ENCODE data around the gene ATP8A2.
A peak's percentile ranks its signal among the peaks of the same experiment; 100 is the strongest.

Gene ATP8A2

GRCh38 chr13:26024558-26024957, 652.8 kb downstream of the ATP8A2 start:
- Histone ChIP-seq H4K91ac (ENCODE audit: low read length) (no peak overlapping the region), H2BK120ac (ENCODE audit: low read depth, low read length) (no peak overlapping the region), H3K4me2 (ENCODE audit: low read length, poor library complexity, severe bottlenecking) (no peak overlapping the region), H2BK12ac (ENCODE audit: low read length in 2 of 2) (no peak overlapping the region), H2AK5ac (ENCODE audit: low read length, severe bottlenecking) (peak overlapping the region; percentile 86), H3K36me3 (ENCODE audit: control insufficient read depth in 1 of 2, insufficient read depth in 2 of 2, low read depth in 1 of 2, low read length in 2 of 2) (no peaks in the 10 kb centered on the region), H3K27me3 (ENCODE audit: control insufficient read depth in 1 of 2, insufficient read depth in 1 of 2, low read length in 2 of 2) (peaks cover 0 to 16% of the 10 kb centered on the region in 2 experiments), H3K4ac (ENCODE audit: low read depth in 1 of 2, low read length in 2 of 2) (no peak overlapping the region), H3K18ac (ENCODE audit: low read depth in 1 of 2, low read length in 2 of 2) (no peak overlapping the region), H3K23ac (ENCODE audit: low read length in 2 of 2) (no peak overlapping the region), H3K4me3 (ENCODE audit: insufficient read depth in 1 of 2, low read depth in 1 of 2, low read length in 2 of 2) (no peak overlapping the region), H3K9ac (ENCODE audit: low read length) (no peak overlapping the region), H2BK15ac (ENCODE audit: low read depth, poor library complexity, severe bottlenecking) (no peak overlapping the region), H3K27ac (ENCODE audit: low read length, poor library complexity, severe bottlenecking) (no peak overlapping the region), H3K79me1 (replicated peaks; ENCODE audit: low read length, poor library complexity, severe bottlenecking) (no peaks in the 10 kb centered on the region), H3K4me1 (ENCODE audit: control insufficient read depth, insufficient read depth, low read depth, low read length) (peaks cover 25% of the 10 kb centered on the region), H3K14ac (ENCODE audit: low read length in 2 of 2) (no peak overlapping the region), H2AFZ (ENCODE audit: low read depth, low read length) (no peak overlapping the region), H3K9me3 (ENCODE audit: control insufficient read depth, low read length) (no peaks in the 10 kb centered on the region), H4K8ac (ENCODE audit: low read length) (no peak overlapping the region), H2BK5ac (ENCODE audit: low read depth, low read length, poor library complexity, severe bottlenecking) (peak overlapping the region; percentile 9)
- WGBS, result 80% methylated on average over 8 of the region's 9 CpGs
- DNase-seq, result no peak

DNA sequence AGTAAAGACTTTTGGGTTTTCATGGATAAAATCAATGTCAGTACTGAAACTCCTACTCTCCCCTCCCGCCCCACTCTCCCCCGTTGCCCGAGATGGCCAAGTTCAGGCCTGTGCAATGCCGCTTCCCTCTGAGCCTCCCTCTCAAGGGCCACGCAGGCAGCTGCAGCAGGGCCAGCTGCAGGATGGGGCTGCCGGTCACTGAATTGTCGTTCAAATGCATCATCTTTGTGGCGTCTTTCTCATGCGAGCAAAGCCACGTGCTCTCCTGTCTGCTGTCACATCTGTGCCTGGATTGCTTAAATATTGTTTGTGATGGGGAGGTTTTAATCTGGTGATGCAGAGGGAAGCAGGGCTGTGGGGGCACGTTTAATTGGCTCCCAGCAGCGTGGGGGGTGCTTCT, 653.4 kb downstream of the ATP8A2 start:
- Histone ChIP-seq H2AK5ac (ENCODE audit: low read length, severe bottlenecking) (peak overlapping the region; percentile 20), H2AFZ (ENCODE audit: low read depth, low read length) (no peak overlapping the region), H3K4ac (ENCODE audit: low read depth in 1 of 2, low read length in 2 of 2) (no peak overlapping the region), H3K18ac (ENCODE audit: low read depth in 1 of 2, low read length in 2 of 2) (peak overlapping the region in 1 of 2 experiments; percentile 61), H3K9me3 (ENCODE audit: control insufficient read depth, low read length) (no peaks in the 10 kb centered on the region), H2BK12ac (ENCODE audit: low read length in 2 of 2) (peak overlapping the region in 1 of 2 experiments; percentile 74), H4K8ac (ENCODE audit: low read length) (no peak overlapping the region), H3K79me1 (replicated peaks; ENCODE audit: low read length, poor library complexity, severe bottlenecking) (no peaks in the 10 kb centered on the region), H4K91ac (ENCODE audit: low read length) (no peak overlapping the region), H3K27ac (ENCODE audit: low read length, poor library complexity, severe bottlenecking) (no peak overlapping the region), H2BK15ac (ENCODE audit: low read depth, poor library complexity, severe bottlenecking) (no peak overlapping the region), H3K4me1 (ENCODE audit: control insufficient read depth, insufficient read depth, low read depth, low read length) (peaks cover 24% of the 10 kb centered on the region), H3K27me3 (ENCODE audit: control insufficient read depth in 1 of 2, insufficient read depth in 1 of 2, low read length in 2 of 2) (peaks cover 0 to 21% of the 10 kb centered on the region in 2 experiments), H3K23ac (ENCODE audit: low read length in 2 of 2) (no peak overlapping the region), H3K9ac (ENCODE audit: low read length) (no peak overlapping the region), H3K36me3 (ENCODE audit: control insufficient read depth in 1 of 2, insufficient read depth in 2 of 2, low read depth in 1 of 2, low read length in 2 of 2) (no peaks in the 10 kb centered on the region), H2BK120ac (ENCODE audit: low read depth, low read length) (no peak overlapping the region), H3K14ac (ENCODE audit: low read length in 2 of 2) (no peak overlapping the region), H3K4me2 (ENCODE audit: low read length, poor library complexity, severe bottlenecking) (no peak overlapping the region), H2BK5ac (ENCODE audit: low read depth, low read length, poor library complexity, severe bottlenecking) (no peak overlapping the region), H3K4me3 (ENCODE audit: insufficient read depth in 1 of 2, low read depth in 1 of 2, low read length in 2 of 2) (no peak overlapping the region)
- peak; percentile 35 for DNase-seq
- 36% methylated on average over 12 of the region's 12 CpGs for WGBS

DNA sequence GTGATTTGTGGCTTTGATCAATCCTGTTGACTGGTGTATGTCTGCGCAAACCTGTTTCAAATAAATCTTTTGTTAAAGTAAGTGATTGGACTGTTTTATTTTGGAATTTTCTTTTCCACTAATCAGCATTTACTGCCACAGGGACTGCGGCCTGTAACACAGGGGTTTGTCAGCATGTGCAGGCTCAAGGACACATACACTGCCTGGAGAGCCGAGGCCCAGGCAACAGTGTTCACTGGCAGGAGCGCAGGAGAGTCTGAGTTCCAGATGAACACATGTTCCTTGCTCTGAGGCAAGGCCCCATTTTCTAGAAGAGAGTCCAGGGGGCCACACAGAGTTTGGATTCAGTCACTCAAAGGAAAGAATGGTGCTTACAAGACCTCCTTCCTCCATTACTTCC, 654.0 kb downstream of the ATP8A2 start:
- Histone ChIP-seq H3K4ac (ENCODE audit: low read depth in 1 of 2, low read length in 2 of 2) (no peak overlapping the region), H3K36me3 (ENCODE audit: control insufficient read depth in 1 of 2, insufficient read depth in 2 of 2, low read depth in 1 of 2, low read length in 2 of 2) (no peaks in the 10 kb centered on the region), H3K4me3 (ENCODE audit: insufficient read depth in 1 of 2, low read depth in 1 of 2, low read length in 2 of 2) (no peak overlapping the region), H3K4me2 (ENCODE audit: low read length, poor library complexity, severe bottlenecking) (no peak overlapping the region), H2BK120ac (ENCODE audit: low read depth, low read length) (no peak overlapping the region), H3K18ac (ENCODE audit: low read depth in 1 of 2, low read length in 2 of 2) (no peak overlapping the region), H4K8ac (ENCODE audit: low read length) (no peak overlapping the region), H2BK5ac (ENCODE audit: low read depth, low read length, poor library complexity, severe bottlenecking) (no peak overlapping the region), H3K27ac (ENCODE audit: low read length, poor library complexity, severe bottlenecking) (no peak overlapping the region), H3K9me3 (ENCODE audit: control insufficient read depth, low read length) (peaks cover 2% of the 10 kb centered on the region), H2AFZ (ENCODE audit: low read depth, low read length) (no peak overlapping the region), H3K79me1 (replicated peaks; ENCODE audit: low read length, poor library complexity, severe bottlenecking) (no peaks in the 10 kb centered on the region), H2BK12ac (ENCODE audit: low read length in 2 of 2) (no peak overlapping the region), H3K27me3 (ENCODE audit: control insufficient read depth in 1 of 2, insufficient read depth in 1 of 2, low read length in 2 of 2) (peaks cover 0 to 27% of the 10 kb centered on the region in 2 experiments), H4K91ac (ENCODE audit: low read length) (no peak overlapping the region), H3K9ac (ENCODE audit: low read length) (no peak overlapping the region), H2AK5ac (ENCODE audit: low read length, severe bottlenecking) (peak overlapping the region; percentile 23), H2BK15ac (ENCODE audit: low read depth, poor library complexity, severe bottlenecking) (no peak overlapping the region), H3K14ac (ENCODE audit: low read length in 2 of 2) (no peak overlapping the region), H3K23ac (ENCODE audit: low read length in 2 of 2) (no peak overlapping the region), H3K4me1 (ENCODE audit: control insufficient read depth, insufficient read depth, low read depth, low read length) (peaks cover 20% of the 10 kb centered on the region)
- DNase-seq, result no peak
- 90% methylated on average over 4 of the region's 4 CpGs for WGBS

DNA sequence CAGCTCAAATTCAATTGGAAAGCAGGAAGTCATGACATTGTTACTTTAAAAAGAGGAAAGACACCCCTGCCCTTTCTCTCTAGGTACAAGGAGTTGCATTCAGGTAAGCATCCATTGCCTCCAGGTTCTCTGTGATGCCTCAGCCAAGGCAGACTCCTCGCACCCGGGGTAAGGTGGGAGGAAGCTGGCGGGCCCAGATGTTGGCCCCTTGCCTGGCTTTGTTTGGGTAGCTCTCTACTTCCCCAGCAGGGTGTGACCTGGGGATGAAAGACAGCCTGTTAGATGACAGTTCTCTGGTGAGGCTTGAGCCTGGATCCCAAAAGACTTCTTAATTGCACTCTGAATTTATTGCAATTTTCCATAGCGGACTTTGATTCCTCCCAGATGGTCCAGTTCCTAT, 654.4 kb downstream of the ATP8A2 start:
- Histone ChIP-seq H3K4ac (ENCODE audit: low read depth in 1 of 2, low read length in 2 of 2) (no peak overlapping the region), H3K4me2 (ENCODE audit: low read length, poor library complexity, severe bottlenecking) (no peak overlapping the region), H3K27ac (ENCODE audit: low read length, poor library complexity, severe bottlenecking) (no peak overlapping the region), H4K91ac (ENCODE audit: low read length) (no peak overlapping the region), H3K18ac (ENCODE audit: low read depth in 1 of 2, low read length in 2 of 2) (no peak overlapping the region), H4K8ac (ENCODE audit: low read length) (no peak overlapping the region), H2AFZ (ENCODE audit: low read depth, low read length) (no peak overlapping the region), H2BK120ac (ENCODE audit: low read depth, low read length) (no peak overlapping the region), H2BK12ac (ENCODE audit: low read length in 2 of 2) (peak overlapping the region in 1 of 2 experiments; percentile 21), H3K4me1 (ENCODE audit: control insufficient read depth, insufficient read depth, low read depth, low read length) (peaks cover 16% of the 10 kb centered on the region), H3K9me3 (ENCODE audit: control insufficient read depth, low read length) (peaks cover 5% of the 10 kb centered on the region), H2AK5ac (ENCODE audit: low read length, severe bottlenecking) (peak overlapping the region; percentile 27), H2BK15ac (ENCODE audit: low read depth, poor library complexity, severe bottlenecking) (no peak overlapping the region), H3K14ac (ENCODE audit: low read length in 2 of 2) (no peak overlapping the region), H2BK5ac (ENCODE audit: low read depth, low read length, poor library complexity, severe bottlenecking) (no peak overlapping the region), H3K79me1 (replicated peaks; ENCODE audit: low read length, poor library complexity, severe bottlenecking) (no peaks in the 10 kb centered on the region), H3K36me3 (ENCODE audit: control insufficient read depth in 1 of 2, insufficient read depth in 2 of 2, low read depth in 1 of 2, low read length in 2 of 2) (no peaks in the 10 kb centered on the region), H3K9ac (ENCODE audit: low read length) (no peak overlapping the region), H3K4me3 (ENCODE audit: insufficient read depth in 1 of 2, low read depth in 1 of 2, low read length in 2 of 2) (no peak overlapping the region), H3K23ac (ENCODE audit: low read length in 2 of 2) (no peak overlapping the region), H3K27me3 (ENCODE audit: control insufficient read depth in 1 of 2, insufficient read depth in 1 of 2, low read length in 2 of 2) (peaks cover 0 to 31% of the 10 kb centered on the region in 2 experiments)
- 92% methylated on average over 4 of the region's 4 CpGs for WGBS
- no peak for DNase-seq
